Kidney glomerular epithelial cell (primary cell): ENCODE data around the gene CDX1.
"Not testable (repeated sequence)": the region's sequence is repeated elsewhere in the genome, so short reads cannot be mapped to it uniquely, and the experiment has no call there.

Experiments
- DNase-seq: peaks from one replicate; lab custom pipeline; 2025; lab: John Stamatoyannopoulos, UW

Gene CDX1

GRCh38 chr5:150233706-150234105 lies 67.1 kb downstream of the CDX1 start:
- DNase-seq, result not testable (repeated sequence)
